Measurements from ENCODE around the gene MED12. TPM values are rescaled to one million over a fixed set of nuclear protein-coding genes. Genes with fewer than 3 reads are reported as not detected.

The MED12 gene
- total RNA-seq, 2 donors from 2014 or later: 22.9 to 48.8 TPM

DNA sequence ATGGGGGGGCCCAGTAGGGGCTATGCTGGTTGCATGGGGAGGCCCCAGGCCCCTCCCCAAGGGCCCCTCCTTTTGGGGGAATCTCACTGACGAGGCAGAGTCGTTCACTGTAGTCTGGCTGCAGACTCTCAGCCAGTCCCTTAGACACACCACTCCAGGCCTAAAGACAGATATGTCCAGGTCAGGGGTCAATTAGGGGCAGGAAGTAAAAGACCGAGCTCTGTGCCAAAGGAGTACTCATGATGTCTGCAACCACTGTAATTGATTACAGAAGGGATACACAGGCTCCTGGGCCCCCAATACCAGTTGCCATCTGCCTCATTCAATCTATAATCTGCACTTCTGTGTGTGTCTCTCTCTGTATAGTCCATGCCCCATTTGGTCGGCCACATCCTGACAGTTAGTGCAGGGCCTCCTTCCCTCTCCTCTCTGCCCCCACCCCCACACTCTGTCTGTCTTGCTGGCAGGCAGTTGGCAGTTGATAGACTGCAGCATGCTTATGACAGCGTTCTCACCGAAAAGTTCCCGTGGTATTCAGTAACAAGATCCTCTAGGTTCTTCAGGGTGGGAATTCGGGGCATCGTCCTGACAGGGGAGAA is 10.5 kb upstream of the MED12 start:
- no peaks in the 10 kb centered on the region for H3K36me3 ChIP-seq
- no peaks in the 10 kb centered on the region for H3K27me3 ChIP-seq (replicated peaks; ENCODE audit: insufficient read depth)
- no peak overlapping the region for H3K27ac ChIP-seq
- H3K4me3 ChIP-seq: no peak overlapping the region
- DNase-seq (ENCODE audit: low spot score) (no peak), ATAC-seq (ENCODE audit: insufficient number of reproducible peaks, low FRiP score, low read depth) (no peak)
- H3K4me1 ChIP-seq (ENCODE audit: control insufficient read depth in 1 of 2, low read depth in 2 of 2): no peaks in the 10 kb centered on the region
- TF ChIP-seq, protein P1, sequence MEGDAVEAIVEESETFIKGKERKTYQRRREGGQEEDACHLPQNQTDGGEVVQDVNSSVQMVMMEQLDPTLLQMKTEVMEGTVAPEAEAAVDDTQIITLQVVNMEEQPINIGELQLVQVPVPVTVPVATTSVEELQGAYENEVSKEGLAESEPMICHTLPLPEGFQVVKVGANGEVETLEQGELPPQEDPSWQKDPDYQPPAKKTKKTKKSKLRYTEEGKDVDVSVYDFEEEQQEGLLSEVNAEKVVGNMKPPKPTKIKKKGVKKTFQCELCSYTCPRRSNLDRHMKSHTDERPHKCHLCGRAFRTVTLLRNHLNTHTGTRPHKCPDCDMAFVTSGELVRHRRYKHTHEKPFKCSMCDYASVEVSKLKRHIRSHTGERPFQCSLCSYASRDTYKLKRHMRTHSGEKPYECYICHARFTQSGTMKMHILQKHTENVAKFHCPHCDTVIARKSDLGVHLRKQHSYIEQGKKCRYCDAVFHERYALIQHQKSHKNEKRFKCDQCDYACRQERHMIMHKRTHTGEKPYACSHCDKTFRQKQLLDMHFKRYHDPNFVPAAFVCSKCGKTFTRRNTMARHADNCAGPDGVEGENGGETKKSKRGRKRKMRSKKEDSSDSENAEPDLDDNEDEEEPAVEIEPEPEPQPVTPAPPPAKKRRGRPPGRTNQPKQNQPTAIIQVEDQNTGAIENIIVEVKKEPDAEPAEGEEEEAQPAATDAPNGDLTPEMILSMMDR (IDR thresholded peaks at IDR 0.05): no peak
- no peaks in the 10 kb centered on the region for H3K9me3 ChIP-seq

DNA sequence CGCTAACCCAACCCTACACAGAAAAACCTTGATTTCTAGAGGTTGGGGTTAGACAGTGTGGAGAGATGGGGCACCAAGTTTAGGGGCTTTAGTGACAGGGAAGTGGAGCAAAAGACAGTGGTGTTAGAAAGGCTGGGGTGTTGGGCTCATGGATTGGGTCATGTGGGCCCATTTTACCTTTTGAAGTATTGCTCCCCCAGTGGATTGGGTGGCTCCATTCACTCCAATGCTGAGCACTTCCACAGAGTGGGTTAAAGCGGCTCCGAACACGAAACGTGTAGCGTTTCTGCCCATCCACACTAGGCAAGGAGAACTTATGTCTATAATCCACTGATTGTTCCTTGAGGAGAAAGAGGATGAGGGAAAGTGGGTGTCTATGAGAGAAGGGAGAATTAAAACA is 9.3 kb upstream of the MED12 start:
- Histone ChIP-seq H3K27me3 (replicated peaks; ENCODE audit: insufficient read depth) (no peaks in the 10 kb centered on the region), H3K27ac (no peak overlapping the region), H3K4me3 (no peak overlapping the region), H3K4me1 (ENCODE audit: control insufficient read depth in 1 of 2, low read depth in 2 of 2) (no peaks in the 10 kb centered on the region), H3K9me3 (no peaks in the 10 kb centered on the region), H3K36me3 (no peaks in the 10 kb centered on the region)
- ATAC-seq (ENCODE audit: insufficient number of reproducible peaks, low FRiP score, low read depth) (no peak), DNase-seq (ENCODE audit: low spot score) (no peak)
- TF ChIP-seq, protein P1 (IDR thresholded peaks at IDR 0.05): no peak

DNA sequence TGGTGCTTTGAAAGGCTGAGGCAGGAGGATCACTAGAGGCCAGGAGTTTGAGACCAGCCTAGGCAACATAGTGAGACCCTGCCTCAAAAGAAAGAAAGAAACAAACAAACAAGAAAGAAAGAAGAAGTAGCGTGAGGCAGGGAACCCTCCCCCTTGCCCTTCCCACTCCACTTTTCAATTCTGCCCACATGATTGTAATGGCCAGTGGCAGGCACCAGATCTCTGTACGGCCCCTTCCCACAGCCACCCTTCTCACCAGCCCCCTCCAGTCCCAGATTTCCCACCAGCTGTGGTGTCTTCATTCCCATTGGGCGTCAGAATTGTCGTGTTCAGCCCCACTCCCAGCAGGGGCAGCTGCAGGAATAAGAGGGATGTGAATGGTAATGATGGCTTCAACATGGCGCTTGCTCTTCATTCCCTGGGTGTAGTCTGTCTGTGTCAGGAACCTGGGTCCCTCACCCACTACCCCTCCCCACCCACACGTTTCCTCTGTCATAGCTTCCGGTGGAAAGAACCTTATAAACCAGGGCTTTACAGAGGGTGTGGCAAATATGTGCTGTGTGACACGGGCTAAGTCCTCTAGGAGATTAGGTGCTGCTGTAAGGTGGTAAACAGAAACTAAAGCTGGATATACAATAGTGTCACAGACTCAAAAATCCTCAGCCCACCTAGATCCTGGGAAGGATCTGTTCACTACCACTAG is 7.1 kb upstream of the MED12 start, which contains the start of gene IL2RG:
Gene IL2RG (minus strand): TSS at position 437 of the 703 bp plus-strand sequence. CDS start 38 bp downstream, at position 399.
- no peaks in the 10 kb centered on the region for H3K9me3 ChIP-seq
- no peaks in the 10 kb centered on the region for H3K4me1 ChIP-seq (ENCODE audit: control insufficient read depth in 1 of 2, low read depth in 2 of 2)
- no peak for ATAC-seq (ENCODE audit: insufficient number of reproducible peaks, low FRiP score, low read depth)
- DNase-seq (ENCODE audit: low spot score): no peak
- H3K27ac ChIP-seq: no peak within 1 kb of the TSS
- H3K36me3 ChIP-seq: no peaks in the 10 kb centered on the region
- peak within 1 kb of the TSS; percentile 5 for H3K4me3 ChIP-seq
- TF ChIP-seq, protein P1 (IDR thresholded peaks at IDR 0.05): no peak
- H3K27me3 ChIP-seq (replicated peaks; ENCODE audit: insufficient read depth): no peaks in the 10 kb centered on the region

DNA sequence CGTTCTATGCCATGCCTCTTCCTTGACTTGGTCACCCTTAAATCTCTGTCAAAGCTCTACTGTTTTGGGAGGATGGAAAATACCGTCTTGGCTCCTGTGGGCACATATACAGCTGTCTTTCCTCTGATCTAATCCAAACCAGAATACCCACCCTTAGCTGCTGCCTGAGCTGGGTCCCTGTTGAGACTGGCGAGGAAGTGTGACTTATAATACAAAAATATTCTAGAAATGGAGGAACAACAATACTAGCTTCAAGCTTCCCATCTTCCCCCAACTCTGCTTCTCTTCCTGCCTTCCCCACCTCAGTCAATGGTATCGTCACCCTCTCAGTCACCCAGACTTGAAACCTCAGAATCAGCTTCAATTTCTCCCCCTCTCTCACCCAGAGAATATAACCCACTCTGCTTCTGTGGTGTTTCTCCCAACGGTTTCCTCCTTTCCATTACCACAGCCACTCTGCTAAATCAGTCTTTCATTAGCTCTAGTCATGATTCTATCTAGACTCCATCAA is 6.4 kb upstream of the MED12 start:
- no peak overlapping the region for H3K27ac ChIP-seq
- ATAC-seq (ENCODE audit: insufficient number of reproducible peaks, low FRiP score, low read depth): no peak
- TF ChIP-seq, protein P1 (IDR thresholded peaks at IDR 0.05): no peak
- H3K9me3 ChIP-seq: no peaks in the 10 kb centered on the region
- no peaks in the 10 kb centered on the region for H3K4me1 ChIP-seq (ENCODE audit: control insufficient read depth in 1 of 2, low read depth in 2 of 2)
- H3K27me3 ChIP-seq (replicated peaks; ENCODE audit: insufficient read depth): no peaks in the 10 kb centered on the region
- H3K4me3 ChIP-seq: peak overlapping the region; percentile 5
- H3K36me3 ChIP-seq: no peaks in the 10 kb centered on the region
- no peak for DNase-seq (ENCODE audit: low spot score)

DNA sequence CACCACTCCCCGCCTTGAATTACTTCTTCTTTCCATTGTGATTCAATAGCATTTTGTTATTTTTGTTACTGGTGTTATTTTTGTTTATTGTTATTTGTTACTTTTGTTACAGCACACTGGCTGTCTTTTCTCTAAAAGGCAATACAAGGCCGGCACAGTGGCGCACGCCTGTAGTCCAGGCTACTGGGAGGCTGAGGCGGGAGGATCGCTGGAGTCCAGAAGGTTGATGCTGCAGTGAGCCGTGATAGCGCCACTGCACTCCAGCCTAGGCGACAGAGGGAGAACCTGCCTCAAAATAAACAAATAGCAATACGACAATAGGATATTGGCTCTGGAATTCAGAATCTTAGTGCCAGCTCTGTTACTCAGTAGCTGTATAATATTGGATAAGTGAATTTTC is 1.0 kb upstream of the MED12 start:
- TF ChIP-seq, protein P1 (IDR thresholded peaks at IDR 0.05): no peak
- DNase-seq (ENCODE audit: low spot score) (no peak), ATAC-seq (ENCODE audit: insufficient number of reproducible peaks, low FRiP score, low read depth) (no peak)
- no peaks in the 10 kb centered on the region for H3K9me3 ChIP-seq
- peak overlapping the region; percentile 87 for H3K4me3 ChIP-seq
- no peak overlapping the region for H3K27ac ChIP-seq
- H3K4me1 ChIP-seq (ENCODE audit: control insufficient read depth in 1 of 2, low read depth in 2 of 2): peaks cover 0 to 7% of the 10 kb centered on the region in 2 donors
- H3K27me3 ChIP-seq (replicated peaks; ENCODE audit: insufficient read depth): no peaks in the 10 kb centered on the region
- peaks cover 13% of the 10 kb centered on the region for H3K36me3 ChIP-seq
